Ascending aorta (tissue), 2 donors: ENCODE results near the gene WFIKKN1. TPM values are rescaled to one million over a fixed set of nuclear protein-coding genes. Genes with fewer than 3 reads are reported as not detected.

Source experiments
- DNase-seq, 2 donors: peaks; one replicate each; pipeline ENCODE4 v3.0.0-alpha.2; 2019; ENCODE audit warnings: low spot score in 2 of 2
- H3K27ac ChIP-seq, 2 donors: fragments of 200-600 bp; sonication (generic); one replicate each; pipeline ENCODE4 v1.5.1; 2016 to 2017; ENCODE audit warnings: mild to moderate bottlenecking in 1 of 2
- H3K27me3 ChIP-seq: fragments of 200-600 bp; sonication (generic); one replicate; pipeline ENCODE4 v1.5.1; 2017
- H3K36me3 ChIP-seq, 2 donors: fragments of 200-600 bp; sonication (generic); one replicate each; pipeline ENCODE4 v1.5.1; 2016
- H3K4me1 ChIP-seq, 2 donors: fragments of 200-600 bp; sonication (generic); one replicate each; pipeline ENCODE4 v1.5.1; 2016 to 2017; ENCODE audit warnings: mild to moderate bottlenecking in 1 of 2
- H3K4me3 ChIP-seq, 2 donors: fragments of 200-600 bp; sonication (generic); one replicate each; pipeline ENCODE4 v1.5.1; 2016 to 2017; ENCODE audit warnings: mild to moderate bottlenecking in 1 of 2
- H3K9me3 ChIP-seq, 2 donors: fragments of 200-600 bp; sonication (generic); one replicate each; pipeline ENCODE4 v1.5.1; 2016
- intact Hi-C: fragments of 100-400 bp; cut with DNase I; formaldehyde crosslinking; loops from one replicate; pipeline ENCODE4 v1.15.1; 2023
- total RNA-seq: library from RNA; depleted of rRNA; stranded (reverse); fragments of >200 nt; gene quantifications from one replicate; pipeline ENCODE4 v1.1.0, GENCODE V29; 2016
- TF ChIP-seq, protein P1 (sequence below), 3 experiments: fragments of 200-600 bp in 2 of 3; fragments of 450-650 bp in 1 of 3; sonication (generic) in 2 of 3; IDR thresholded peaks; one replicate each; pipeline ENCODE4 v1.5.1; 2016 to 2019; ENCODE audit warnings: antibody characterized with exemption in 3 of 3, mild to moderate bottlenecking in 1 of 3, moderate library complexity in 1 of 3

The WFIKKN1 gene
- total RNA-seq, 1 donor from 2014 or later, result not detected

DNA sequence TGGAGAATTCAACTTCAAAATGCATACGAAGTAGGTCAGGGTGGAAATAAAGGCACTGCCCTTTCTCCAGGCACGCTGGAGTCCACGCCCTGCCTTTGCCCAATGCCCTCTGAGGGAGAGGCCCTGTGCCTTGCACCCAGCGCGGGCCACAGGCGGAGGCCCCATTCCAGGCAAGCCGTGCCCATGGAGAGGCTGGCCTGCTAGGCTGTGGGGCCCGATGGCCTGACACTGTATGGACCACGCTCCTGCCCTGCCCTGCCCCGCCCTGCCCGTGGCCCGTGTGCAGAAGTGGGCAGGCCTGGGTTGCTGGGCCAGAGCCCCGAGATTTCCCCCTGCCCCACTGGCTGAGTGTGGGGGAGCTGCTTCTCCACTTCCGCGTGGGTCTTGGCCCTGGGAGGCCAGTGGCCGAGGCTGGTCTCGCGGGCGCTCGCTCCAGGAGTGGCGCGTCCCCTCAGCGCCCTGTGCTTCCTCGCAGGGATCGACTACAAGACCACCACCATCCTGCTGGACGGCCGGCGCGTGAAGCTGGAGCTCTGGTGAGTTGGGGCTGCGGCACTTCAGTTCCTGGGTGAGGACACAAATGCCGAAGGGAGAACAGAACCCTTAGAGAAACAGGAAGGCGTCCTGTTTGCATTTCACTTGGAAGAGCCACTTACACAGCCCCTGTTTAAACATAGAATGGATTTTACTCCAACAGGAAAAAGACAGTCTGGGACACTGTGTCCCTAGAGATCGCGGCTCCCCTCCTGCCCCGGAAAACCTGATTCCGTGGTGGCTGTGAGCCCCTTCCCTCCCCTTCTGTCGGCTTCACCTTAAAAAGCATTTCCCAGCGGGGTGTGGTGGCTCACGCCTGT is 13.8 kb upstream of the WFIKKN1 start:
- Histone ChIP-seq H3K4me1 (no peaks in the 10 kb centered on the region), H3K27me3 (no peaks in the 10 kb centered on the region), H3K9me3 (no peaks in the 10 kb centered on the region), H3K36me3 (peaks cover 3 to 5% of the 10 kb centered on the region in 2 donors), H3K27ac (no peak overlapping the region), H3K4me3 (no peak overlapping the region)
- intact Hi-C loops, result no loop called here
- no peak for DNase-seq
- TF ChIP-seq, protein P1, sequence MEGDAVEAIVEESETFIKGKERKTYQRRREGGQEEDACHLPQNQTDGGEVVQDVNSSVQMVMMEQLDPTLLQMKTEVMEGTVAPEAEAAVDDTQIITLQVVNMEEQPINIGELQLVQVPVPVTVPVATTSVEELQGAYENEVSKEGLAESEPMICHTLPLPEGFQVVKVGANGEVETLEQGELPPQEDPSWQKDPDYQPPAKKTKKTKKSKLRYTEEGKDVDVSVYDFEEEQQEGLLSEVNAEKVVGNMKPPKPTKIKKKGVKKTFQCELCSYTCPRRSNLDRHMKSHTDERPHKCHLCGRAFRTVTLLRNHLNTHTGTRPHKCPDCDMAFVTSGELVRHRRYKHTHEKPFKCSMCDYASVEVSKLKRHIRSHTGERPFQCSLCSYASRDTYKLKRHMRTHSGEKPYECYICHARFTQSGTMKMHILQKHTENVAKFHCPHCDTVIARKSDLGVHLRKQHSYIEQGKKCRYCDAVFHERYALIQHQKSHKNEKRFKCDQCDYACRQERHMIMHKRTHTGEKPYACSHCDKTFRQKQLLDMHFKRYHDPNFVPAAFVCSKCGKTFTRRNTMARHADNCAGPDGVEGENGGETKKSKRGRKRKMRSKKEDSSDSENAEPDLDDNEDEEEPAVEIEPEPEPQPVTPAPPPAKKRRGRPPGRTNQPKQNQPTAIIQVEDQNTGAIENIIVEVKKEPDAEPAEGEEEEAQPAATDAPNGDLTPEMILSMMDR (IDR thresholded peaks at IDR 0.05), result no peak

GRCh38 chr16:617855-618254 is 12.9 kb upstream of the WFIKKN1 start:
- Histone ChIP-seq H3K36me3 (peaks cover 3 to 5% of the 10 kb centered on the region in 2 donors), H3K9me3 (no peaks in the 10 kb centered on the region), H3K27ac (no peak overlapping the region), H3K27me3 (no peaks in the 10 kb centered on the region), H3K4me3 (no peak overlapping the region), H3K4me1 (no peaks in the 10 kb centered on the region)
- TF ChIP-seq, protein P1 (IDR thresholded peaks at IDR 0.05), result no peak
- intact Hi-C loops, result no loop called here
- no peak for DNase-seq

GRCh38 chr16:619476-620100 is 11.2 kb upstream of the WFIKKN1 start:
- Histone ChIP-seq H3K27me3 (no peaks in the 10 kb centered on the region), H3K4me3 (no peak overlapping the region), H3K27ac (no peak overlapping the region), H3K4me1 (no peaks in the 10 kb centered on the region), H3K9me3 (no peaks in the 10 kb centered on the region), H3K36me3 (peaks cover 3 to 5% of the 10 kb centered on the region in 2 donors)
- intact Hi-C loops, result no loop called here
- no peak for DNase-seq
- TF ChIP-seq, protein P1 (IDR thresholded peaks at IDR 0.05), result no peak

DNA sequence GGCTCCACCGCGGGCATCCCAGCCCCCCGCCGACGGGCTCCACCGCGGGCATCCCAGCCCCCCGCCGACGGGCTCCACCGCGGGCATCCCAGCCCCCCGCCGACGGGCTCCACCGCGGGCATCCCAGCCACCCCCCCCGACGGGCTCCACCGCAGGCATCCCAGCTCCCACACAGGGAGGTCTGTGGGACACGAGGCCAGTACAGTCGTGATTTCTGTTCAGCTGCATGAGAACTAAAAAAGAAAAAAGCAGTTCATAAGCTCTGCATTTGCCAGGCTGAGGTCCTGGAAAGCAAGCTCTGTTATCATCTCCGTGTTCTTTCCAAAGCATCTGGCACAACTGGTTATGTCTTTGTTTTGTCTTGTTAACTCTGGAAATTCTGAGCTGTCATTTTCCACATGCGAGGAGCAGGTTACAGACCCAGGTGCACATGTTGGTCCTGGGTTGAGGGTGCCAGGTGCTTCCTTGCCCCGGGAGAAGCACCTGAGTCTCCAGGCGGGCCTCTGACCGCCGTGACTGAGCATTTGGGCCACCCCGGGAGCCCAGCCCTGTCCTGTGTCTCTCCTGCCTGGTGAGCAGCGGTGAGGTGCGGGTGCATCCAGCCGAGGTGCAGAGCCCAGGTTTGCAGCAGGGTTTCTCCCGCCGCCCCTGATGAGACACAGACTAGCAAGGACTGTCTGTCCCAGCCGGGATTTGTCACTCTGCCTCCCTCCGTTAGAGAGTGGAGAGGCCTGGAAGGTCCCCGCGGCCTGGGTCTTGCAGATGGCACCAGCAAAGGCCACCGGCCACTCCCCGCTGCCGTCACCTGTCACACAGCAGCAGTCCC is 9.9 kb upstream of the WFIKKN1 start:
- Histone ChIP-seq H3K27ac (no peak overlapping the region), H3K4me3 (no peak overlapping the region), H3K36me3 (peaks cover 5 to 15% of the 10 kb centered on the region in 2 donors), H3K27me3 (no peaks in the 10 kb centered on the region), H3K9me3 (no peaks in the 10 kb centered on the region), H3K4me1 (no peaks in the 10 kb centered on the region)
- intact Hi-C loops, result no loop called here
- no peak for DNase-seq
- TF ChIP-seq, protein P1 (IDR thresholded peaks at IDR 0.05), result no peak

- Histone ChIP-seq H3K27ac (no peak overlapping the region), H3K27me3 (no peaks in the 10 kb centered on the region), H3K9me3 (no peaks in the 10 kb centered on the region), H3K4me3 (no peak overlapping the region), H3K4me1 (no peaks in the 10 kb centered on the region), H3K36me3 (peaks cover 12 to 22% of the 10 kb centered on the region in 2 donors)
- no peak for DNase-seq
- TF ChIP-seq, protein P1 (IDR thresholded peaks at IDR 0.05), result no peak
- intact Hi-C loops, result no loop called here
These were observed 9.2 kb upstream of the WFIKKN1 start for GRCh38 chr16:621526-622105.
